ENCODE data around the gene TRIM8. TPM values are rescaled to one million over a fixed set of nuclear protein-coding genes. Genes with fewer than 3 reads are reported as not detected.

The TRIM8 gene
- total and polyA plus RNA-seq, 9 of the 15 experiments (the other 6 are each of a cell fraction or from before 2014, with no cell fraction given) = 1.7 to 26.0 (median 9.1) TPM

DNA sequence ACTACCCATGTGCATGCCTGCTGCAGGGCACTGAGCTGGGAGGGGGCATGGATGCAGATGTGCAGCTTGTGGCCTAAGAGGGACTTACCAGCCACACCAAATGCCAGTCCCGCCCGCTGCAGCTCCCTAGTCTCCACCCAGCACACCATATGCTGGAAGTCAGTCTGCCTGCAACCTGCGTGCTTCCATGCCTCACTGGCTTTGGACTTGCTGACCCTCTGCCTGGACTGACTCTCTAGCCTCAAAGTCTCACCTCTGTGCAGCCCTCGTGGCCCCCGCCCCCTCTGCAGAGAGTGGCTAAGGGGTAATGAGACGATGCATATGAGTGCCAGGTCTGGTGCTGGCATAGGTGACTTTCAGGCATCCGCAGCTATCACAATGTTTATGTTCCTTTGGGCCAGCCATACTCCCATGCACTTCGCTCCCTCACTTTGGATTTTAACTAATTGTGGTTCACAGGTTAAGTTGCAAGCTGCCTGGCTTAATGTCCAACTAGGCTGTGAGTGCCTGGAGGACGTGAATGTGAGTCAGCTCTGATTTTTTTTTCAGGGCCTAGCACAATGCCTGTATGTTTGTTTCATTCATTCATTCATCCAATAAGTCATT, 21.7 kb downstream of the TRIM8 start (continued):
- TF ChIP-seq, protein P1, sequence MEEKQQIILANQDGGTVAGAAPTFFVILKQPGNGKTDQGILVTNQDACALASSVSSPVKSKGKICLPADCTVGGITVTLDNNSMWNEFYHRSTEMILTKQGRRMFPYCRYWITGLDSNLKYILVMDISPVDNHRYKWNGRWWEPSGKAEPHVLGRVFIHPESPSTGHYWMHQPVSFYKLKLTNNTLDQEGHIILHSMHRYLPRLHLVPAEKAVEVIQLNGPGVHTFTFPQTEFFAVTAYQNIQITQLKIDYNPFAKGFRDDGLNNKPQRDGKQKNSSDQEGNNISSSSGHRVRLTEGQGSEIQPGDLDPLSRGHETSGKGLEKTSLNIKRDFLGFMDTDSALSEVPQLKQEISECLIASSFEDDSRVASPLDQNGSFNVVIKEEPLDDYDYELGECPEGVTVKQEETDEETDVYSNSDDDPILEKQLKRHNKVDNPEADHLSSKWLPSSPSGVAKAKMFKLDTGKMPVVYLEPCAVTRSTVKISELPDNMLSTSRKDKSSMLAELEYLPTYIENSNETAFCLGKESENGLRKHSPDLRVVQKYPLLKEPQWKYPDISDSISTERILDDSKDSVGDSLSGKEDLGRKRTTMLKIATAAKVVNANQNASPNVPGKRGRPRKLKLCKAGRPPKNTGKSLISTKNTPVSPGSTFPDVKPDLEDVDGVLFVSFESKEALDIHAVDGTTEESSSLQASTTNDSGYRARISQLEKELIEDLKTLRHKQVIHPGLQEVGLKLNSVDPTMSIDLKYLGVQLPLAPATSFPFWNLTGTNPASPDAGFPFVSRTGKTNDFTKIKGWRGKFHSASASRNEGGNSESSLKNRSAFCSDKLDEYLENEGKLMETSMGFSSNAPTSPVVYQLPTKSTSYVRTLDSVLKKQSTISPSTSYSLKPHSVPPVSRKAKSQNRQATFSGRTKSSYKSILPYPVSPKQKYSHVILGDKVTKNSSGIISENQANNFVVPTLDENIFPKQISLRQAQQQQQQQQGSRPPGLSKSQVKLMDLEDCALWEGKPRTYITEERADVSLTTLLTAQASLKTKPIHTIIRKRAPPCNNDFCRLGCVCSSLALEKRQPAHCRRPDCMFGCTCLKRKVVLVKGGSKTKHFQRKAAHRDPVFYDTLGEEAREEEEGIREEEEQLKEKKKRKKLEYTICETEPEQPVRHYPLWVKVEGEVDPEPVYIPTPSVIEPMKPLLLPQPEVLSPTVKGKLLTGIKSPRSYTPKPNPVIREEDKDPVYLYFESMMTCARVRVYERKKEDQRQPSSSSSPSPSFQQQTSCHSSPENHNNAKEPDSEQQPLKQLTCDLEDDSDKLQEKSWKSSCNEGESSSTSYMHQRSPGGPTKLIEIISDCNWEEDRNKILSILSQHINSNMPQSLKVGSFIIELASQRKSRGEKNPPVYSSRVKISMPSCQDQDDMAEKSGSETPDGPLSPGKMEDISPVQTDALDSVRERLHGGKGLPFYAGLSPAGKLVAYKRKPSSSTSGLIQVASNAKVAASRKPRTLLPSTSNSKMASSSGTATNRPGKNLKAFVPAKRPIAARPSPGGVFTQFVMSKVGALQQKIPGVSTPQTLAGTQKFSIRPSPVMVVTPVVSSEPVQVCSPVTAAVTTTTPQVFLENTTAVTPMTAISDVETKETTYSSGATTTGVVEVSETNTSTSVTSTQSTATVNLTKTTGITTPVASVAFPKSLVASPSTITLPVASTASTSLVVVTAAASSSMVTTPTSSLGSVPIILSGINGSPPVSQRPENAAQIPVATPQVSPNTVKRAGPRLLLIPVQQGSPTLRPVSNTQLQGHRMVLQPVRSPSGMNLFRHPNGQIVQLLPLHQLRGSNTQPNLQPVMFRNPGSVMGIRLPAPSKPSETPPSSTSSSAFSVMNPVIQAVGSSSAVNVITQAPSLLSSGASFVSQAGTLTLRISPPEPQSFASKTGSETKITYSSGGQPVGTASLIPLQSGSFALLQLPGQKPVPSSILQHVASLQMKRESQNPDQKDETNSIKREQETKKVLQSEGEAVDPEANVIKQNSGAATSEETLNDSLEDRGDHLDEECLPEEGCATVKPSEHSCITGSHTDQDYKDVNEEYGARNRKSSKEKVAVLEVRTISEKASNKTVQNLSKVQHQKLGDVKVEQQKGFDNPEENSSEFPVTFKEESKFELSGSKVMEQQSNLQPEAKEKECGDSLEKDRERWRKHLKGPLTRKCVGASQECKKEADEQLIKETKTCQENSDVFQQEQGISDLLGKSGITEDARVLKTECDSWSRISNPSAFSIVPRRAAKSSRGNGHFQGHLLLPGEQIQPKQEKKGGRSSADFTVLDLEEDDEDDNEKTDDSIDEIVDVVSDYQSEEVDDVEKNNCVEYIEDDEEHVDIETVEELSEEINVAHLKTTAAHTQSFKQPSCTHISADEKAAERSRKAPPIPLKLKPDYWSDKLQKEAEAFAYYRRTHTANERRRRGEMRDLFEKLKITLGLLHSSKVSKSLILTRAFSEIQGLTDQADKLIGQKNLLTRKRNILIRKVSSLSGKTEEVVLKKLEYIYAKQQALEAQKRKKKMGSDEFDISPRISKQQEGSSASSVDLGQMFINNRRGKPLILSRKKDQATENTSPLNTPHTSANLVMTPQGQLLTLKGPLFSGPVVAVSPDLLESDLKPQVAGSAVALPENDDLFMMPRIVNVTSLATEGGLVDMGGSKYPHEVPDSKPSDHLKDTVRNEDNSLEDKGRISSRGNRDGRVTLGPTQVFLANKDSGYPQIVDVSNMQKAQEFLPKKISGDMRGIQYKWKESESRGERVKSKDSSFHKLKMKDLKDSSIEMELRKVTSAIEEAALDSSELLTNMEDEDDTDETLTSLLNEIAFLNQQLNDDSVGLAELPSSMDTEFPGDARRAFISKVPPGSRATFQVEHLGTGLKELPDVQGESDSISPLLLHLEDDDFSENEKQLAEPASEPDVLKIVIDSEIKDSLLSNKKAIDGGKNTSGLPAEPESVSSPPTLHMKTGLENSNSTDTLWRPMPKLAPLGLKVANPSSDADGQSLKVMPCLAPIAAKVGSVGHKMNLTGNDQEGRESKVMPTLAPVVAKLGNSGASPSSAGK (IDR thresholded peaks at IDR 0.05) = no peak
- TF ChIP-seq POLR2AphosphoS2 (IDR thresholded peaks at IDR 0.05; ENCODE audit: low read length) = no peak
- TF ChIP-seq, protein P2, sequence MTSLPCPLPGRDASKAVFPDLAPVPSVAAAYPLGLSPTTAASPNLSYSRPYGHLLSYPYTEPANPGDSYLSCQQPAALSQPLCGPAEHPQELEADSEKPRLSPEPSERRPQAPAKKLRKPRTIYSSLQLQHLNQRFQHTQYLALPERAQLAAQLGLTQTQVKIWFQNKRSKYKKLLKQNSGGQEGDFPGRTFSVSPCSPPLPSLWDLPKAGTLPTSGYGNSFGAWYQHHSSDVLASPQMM (CRISPR knock-in tag; IDR thresholded peaks at IDR 0.05) = no peak
- TF ChIP-seq NR2C1 (IDR thresholded peaks at IDR 0.05) = no peak
- no peak for TF ChIP-seq NR2C1 (tag; IDR thresholded peaks at IDR 0.05)
